T follicular helper cell (primary cell): ENCODE data around the gene KLLN.
"Not testable (repeated sequence)": the region's sequence is repeated elsewhere in the genome, so short reads cannot be mapped to it uniquely, and the experiment has no call there.

Experiments used
- DNase-seq: peaks from one replicate; pipeline ENCODE4 v3.0.0-alpha.2; 2020; ENCODE audit warnings: low read depth

KLLN gene

GRCh38 chr10:87866412-87866974 lies 3.2 kb upstream of the KLLN start:
- DNase-seq: no peak

- no peak for DNase-seq
These were observed 2.0 kb upstream of the KLLN start for GRCh38 chr10:87865241-87865881.

- no peak for DNase-seq
These were observed 1.2 kb upstream of the KLLN start for GRCh38 chr10:87864496-87865059.

- DNase-seq: not testable (repeated sequence)
These were observed 690 bp upstream of the KLLN start for GRCh38 chr10:87863951-87864495.

- DNase-seq: peak; percentile 65
These were observed 667 bp downstream of the KLLN start for GRCh38 chr10:87862679-87863052.

GRCh38 chr10:87861953-87862678 lies 1.2 kb downstream of the KLLN start:
- DNase-seq: peak; percentile 90

- DNase-seq: no peak
These were observed 1.8 kb downstream of the KLLN start for GRCh38 chr10:87861566-87861952.

- DNase-seq: no peak
These were observed 2.4 kb downstream of the KLLN start for GRCh38 chr10:87860816-87861403.

- peak; percentile 9 for DNase-seq
These were observed 3.1 kb downstream of the KLLN start for GRCh38 chr10:87860156-87860795.

- not testable (repeated sequence) for DNase-seq
These were observed 7.7 kb downstream of the KLLN start for GRCh38 chr10:87855665-87856064.

- DNase-seq: not testable (repeated sequence)
These were observed 8.1 kb downstream of the KLLN start for GRCh38 chr10:87855247-87855646.

- DNase-seq: no peak
These were observed 11.2 kb downstream of the KLLN start for GRCh38 chr10:87852089-87852488.

- DNase-seq: peak; percentile 25
These were observed 12.6 kb downstream of the KLLN start for GRCh38 chr10:87850742-87851205.

- DNase-seq: no peak
These were observed 14.3 kb downstream of the KLLN start for GRCh38 chr10:87849001-87849400.

- no peak for DNase-seq
These were observed 15.8 kb downstream of the KLLN start for GRCh38 chr10:87847550-87847949.

- not testable (repeated sequence) for DNase-seq
These were observed 16.6 kb downstream of the KLLN start for GRCh38 chr10:87846711-87847110.

GRCh38 chr10:87846023-87846422 lies 17.3 kb downstream of the KLLN start:
- DNase-seq: no peak

GRCh38 chr10:87845624-87845998 lies 17.7 kb downstream of the KLLN start:
- no peak for DNase-seq

- no peak for DNase-seq
These were observed 18.3 kb downstream of the KLLN start for GRCh38 chr10:87844837-87845623.

GRCh38 chr10:87843714-87844113 lies 19.6 kb downstream of the KLLN start:
- no peak for DNase-seq
